ENCODE measurements around the gene SPTBN1.

- TF ChIP-seq YY1 (IDR thresholded peaks at IDR 0.05; ENCODE audit: insufficient read depth, insufficient read length) (no peak), SUZ12 (IDR thresholded peaks at IDR 0.05; ENCODE audit: extremely low read depth, insufficient read depth, insufficient read length) (no peak), ZNF274 (IDR thresholded peaks at IDR 0.05; ENCODE audit: low read depth, low read length) (no peak)
These were observed 253.2 kb downstream of the SPTBN1 start for GRCh38 chr2:54709336-54709809.
